Natural killer cell (primary cell): ENCODE results near the gene SNRPD3. TPM values are rescaled to one million over a fixed set of nuclear protein-coding genes. Genes with fewer than 3 reads are reported as not detected.

Experiments used
- ATAC-seq, 3 donors: fragments of 150-1000 bp in 2 of 3; fragments of 200-7000 bp in 1 of 3; cut with Tn5 transposase; 1 replicate in 1 of 3; 2 replicates in 2 of 3; pipeline ENCODE4 v1.10.0; 2021; ENCODE audit warnings: mild to moderate bottlenecking in 2 of 3, moderate library complexity in 2 of 3
- DNase-seq, 2 donors: peaks; one replicate each; pipeline versions ENCODE4 v3.0.0 to v3.0.0-alpha.2; 2013 to 2021; ENCODE audit warnings: mixed read lengths in 1 of 2
- H3K27ac ChIP-seq: one replicate; pipeline ENCODE4 v1.5.1; 2013; ENCODE audit warnings: mild to moderate bottlenecking, low read length
- H3K27me3 ChIP-seq: one replicate; pipeline ENCODE4 v1.6.1; 2013; ENCODE audit warnings: low read length; ENCODE audit not compliant: control insufficient read depth, insufficient read depth
- H3K36me3 ChIP-seq: one replicate; pipeline ENCODE4 v1.6.1; 2013; ENCODE audit warnings: low read length; ENCODE audit not compliant: control insufficient read depth, insufficient read depth
- H3K4me1 ChIP-seq: one replicate; pipeline ENCODE4 v1.6.1; 2013; ENCODE audit warnings: low read length; ENCODE audit not compliant: control insufficient read depth, insufficient read depth
- H3K4me3 ChIP-seq: one replicate; pipeline ENCODE4 v1.5.1; 2013; ENCODE audit warnings: low read length
- H3K9me3 ChIP-seq: one replicate; pipeline ENCODE4 v1.6.1; 2013; ENCODE audit warnings: low read length; ENCODE audit not compliant: control insufficient read depth, insufficient read depth
- H3K27ac Mint-ChIP-seq, 2 donors: one replicate each; pipeline ENCODE4 v1.8.0; 2022; ENCODE audit warnings: mild to moderate bottlenecking in 2 of 2, mixed read lengths in 2 of 2, moderate library complexity in 1 of 2
- H3K27me3 Mint-ChIP-seq, 2 donors: one replicate each; pipeline ENCODE4 v1.8.0; 2022; ENCODE audit warnings: low read depth in 2 of 2, mixed read lengths in 2 of 2
- H3K36me3 Mint-ChIP-seq: one replicate; pipeline ENCODE4 v1.8.0; 2022; ENCODE audit warnings: mixed read lengths
- H3K4me1 Mint-ChIP-seq, 2 donors: one replicate each; pipeline ENCODE4 v1.8.0; 2022; ENCODE audit warnings: mixed read lengths in 2 of 2
- H3K4me3 Mint-ChIP-seq: one replicate; pipeline ENCODE4 v1.8.0; 2022; ENCODE audit warnings: mild to moderate bottlenecking, moderate library complexity, mixed read lengths
- H3K9me3 Mint-ChIP-seq, 2 donors: one replicate each; pipeline ENCODE4 v1.8.0; 2022; ENCODE audit warnings: mixed read lengths in 2 of 2
- CTCF ChIP-seq: fragments of 200-600 bp; IDR thresholded peaks from one replicate; pipeline ENCODE4 v1.8.0; 2022; ENCODE audit warnings: antibody characterized with exemption
- WGBS: methylation state at CpG from one replicate; pipeline ENCODE4 v1.1.7; 2013; ENCODE audit warnings: missing lambda C conversion rate; ENCODE audit not compliant: insufficient coverage; 5-methylcytosine and 5-hydroxymethylcytosine counted together
- intact Hi-C: fragments of 100-400 bp; cut with micrococcal nuclease; formaldehyde crosslinking; loops from one replicate; pipeline ENCODE4 v1.14.2; 2022
- total RNA-seq, 4 donors: library from RNA; stranded (reverse); fragments of 120-200 nt in 1 of 4; gene quantifications; one replicate each; pipeline versions ENCODE4 v1.2.3 to v1.2.4, GENCODE V29; 2013 to 2022

The SNRPD3 gene
- total RNA-seq, 3 donors from 2014 or later (not counting 1 experiment from before 2014, with no cell fraction given), result 40.9 to 44.6 (median 44.0) TPM

GRCh38 chr22:24543679-24544243 lies 12.0 kb upstream of the SNRPD3 start:
- no peak overlapping the region for H3K4me3 ChIP-seq
- H3K27me3 Mint-ChIP-seq, result no peaks in the 10 kb centered on the region
- 96% methylated on average over 11 of the region's 11 CpGs for WGBS
- ATAC-seq (no peak), DNase-seq (no peak)
- no peak overlapping the region for H3K27ac ChIP-seq
- no peaks in the 10 kb centered on the region for H3K27me3 ChIP-seq
- H3K36me3 ChIP-seq, result peaks cover 54% of the 10 kb centered on the region
- H3K36me3 Mint-ChIP-seq, result peaks cover 12% of the 10 kb centered on the region
- no peaks in the 10 kb centered on the region for H3K9me3 Mint-ChIP-seq
- TF ChIP-seq CTCF, result no peak
- no peak overlapping the region for H3K27ac Mint-ChIP-seq
- H3K4me1 Mint-ChIP-seq, result no peaks in the 10 kb centered on the region
- no peaks in the 10 kb centered on the region for H3K9me3 ChIP-seq
- peaks cover 12% of the 10 kb centered on the region for H3K4me1 ChIP-seq
- H3K4me3 Mint-ChIP-seq, result no peak overlapping the region
- intact Hi-C loops, result no loop called here

GRCh38 chr22:24548812-24549211 lies 7.0 kb upstream of the SNRPD3 start:
- over 99% methylated on average over 4 of the region's 4 CpGs for WGBS
- Histone ChIP-seq H3K9me3 (no peaks in the 10 kb centered on the region), H3K4me1 (peaks cover 19% of the 10 kb centered on the region), H3K27me3 (no peaks in the 10 kb centered on the region), H3K4me3 (no peak overlapping the region), H3K27ac (no peak overlapping the region), H3K36me3 (peaks cover 25% of the 10 kb centered on the region)
- no peak for TF ChIP-seq CTCF
- peaks cover 21 to 35% of the 10 kb centered on the region in 2 donors for H3K4me1 Mint-ChIP-seq
- no peak for DNase-seq
- H3K9me3 Mint-ChIP-seq, result no peaks in the 10 kb centered on the region
- H3K4me3 Mint-ChIP-seq, result no peak overlapping the region
- H3K27ac Mint-ChIP-seq, result no peak overlapping the region
- H3K36me3 Mint-ChIP-seq, result peaks cover 12% of the 10 kb centered on the region
- intact Hi-C loops, result no loop called here
- H3K27me3 Mint-ChIP-seq, result no peaks in the 10 kb centered on the region
- ATAC-seq, result no peak

- Mint-ChIP-seq H3K4me1 (peaks cover 30 to 45% of the 10 kb centered on the region in 2 donors), H3K27ac (peak overlapping the region in 1 of 2 donors; percentile 74), H3K9me3 (no peaks in the 10 kb centered on the region), H3K27me3 (no peaks in the 10 kb centered on the region), H3K4me3 (no peak overlapping the region), H3K36me3 (peaks cover 12% of the 10 kb centered on the region)
- DNase-seq, result no peak
- Histone ChIP-seq H3K27ac (no peak overlapping the region), H3K27me3 (no peaks in the 10 kb centered on the region), H3K4me3 (no peak overlapping the region), H3K36me3 (peaks cover 25% of the 10 kb centered on the region), H3K9me3 (no peaks in the 10 kb centered on the region), H3K4me1 (peaks cover 27% of the 10 kb centered on the region)
- intact Hi-C loops, result no loop called here
- no peak for TF ChIP-seq CTCF
- ATAC-seq, result no peak
- 87% methylated on average over 8 of the region's 8 CpGs for WGBS
These were observed 5.5 kb upstream of the SNRPD3 start for GRCh38 chr22:24550028-24550901.
